Measurements from ENCODE around the gene TBC1D14.

DNA sequence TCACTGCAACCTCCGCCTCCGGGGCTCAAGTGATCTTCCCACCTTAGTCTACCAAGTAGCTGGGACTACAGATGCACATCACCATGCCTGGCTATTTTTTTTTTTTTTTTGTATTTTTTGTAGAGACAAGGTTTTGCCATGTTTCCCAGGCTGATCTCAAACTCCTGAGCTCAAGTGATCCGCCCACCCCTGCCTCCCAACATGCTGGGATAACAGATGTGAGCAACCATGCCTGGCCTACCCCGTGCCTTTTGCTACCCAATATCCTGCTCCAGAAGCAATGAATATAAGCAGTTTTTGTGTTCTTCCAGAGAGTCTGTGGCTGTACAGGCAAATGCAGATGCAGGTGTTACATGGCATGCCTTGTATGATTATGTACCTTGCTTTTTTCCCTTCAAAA, 50.5 kb downstream of the TBC1D14 start:
- TF ChIP-seq, protein P1, sequence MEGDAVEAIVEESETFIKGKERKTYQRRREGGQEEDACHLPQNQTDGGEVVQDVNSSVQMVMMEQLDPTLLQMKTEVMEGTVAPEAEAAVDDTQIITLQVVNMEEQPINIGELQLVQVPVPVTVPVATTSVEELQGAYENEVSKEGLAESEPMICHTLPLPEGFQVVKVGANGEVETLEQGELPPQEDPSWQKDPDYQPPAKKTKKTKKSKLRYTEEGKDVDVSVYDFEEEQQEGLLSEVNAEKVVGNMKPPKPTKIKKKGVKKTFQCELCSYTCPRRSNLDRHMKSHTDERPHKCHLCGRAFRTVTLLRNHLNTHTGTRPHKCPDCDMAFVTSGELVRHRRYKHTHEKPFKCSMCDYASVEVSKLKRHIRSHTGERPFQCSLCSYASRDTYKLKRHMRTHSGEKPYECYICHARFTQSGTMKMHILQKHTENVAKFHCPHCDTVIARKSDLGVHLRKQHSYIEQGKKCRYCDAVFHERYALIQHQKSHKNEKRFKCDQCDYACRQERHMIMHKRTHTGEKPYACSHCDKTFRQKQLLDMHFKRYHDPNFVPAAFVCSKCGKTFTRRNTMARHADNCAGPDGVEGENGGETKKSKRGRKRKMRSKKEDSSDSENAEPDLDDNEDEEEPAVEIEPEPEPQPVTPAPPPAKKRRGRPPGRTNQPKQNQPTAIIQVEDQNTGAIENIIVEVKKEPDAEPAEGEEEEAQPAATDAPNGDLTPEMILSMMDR (IDR thresholded peaks at IDR 0.05) = no peak
- TF ChIP-seq POLR2A (IDR thresholded peaks at IDR 0.05) = no peak

Data from right lobe of liver (tissue), 4 donors.